SW 1271 (cell line): ENCODE measurements around the gene CEP104.

Experiments
- DNase-seq, 2 experiments: peaks; one replicate each; lab custom pipeline; 2025; lab: John Stamatoyannopoulos, UW

CEP104 gene

DNA sequence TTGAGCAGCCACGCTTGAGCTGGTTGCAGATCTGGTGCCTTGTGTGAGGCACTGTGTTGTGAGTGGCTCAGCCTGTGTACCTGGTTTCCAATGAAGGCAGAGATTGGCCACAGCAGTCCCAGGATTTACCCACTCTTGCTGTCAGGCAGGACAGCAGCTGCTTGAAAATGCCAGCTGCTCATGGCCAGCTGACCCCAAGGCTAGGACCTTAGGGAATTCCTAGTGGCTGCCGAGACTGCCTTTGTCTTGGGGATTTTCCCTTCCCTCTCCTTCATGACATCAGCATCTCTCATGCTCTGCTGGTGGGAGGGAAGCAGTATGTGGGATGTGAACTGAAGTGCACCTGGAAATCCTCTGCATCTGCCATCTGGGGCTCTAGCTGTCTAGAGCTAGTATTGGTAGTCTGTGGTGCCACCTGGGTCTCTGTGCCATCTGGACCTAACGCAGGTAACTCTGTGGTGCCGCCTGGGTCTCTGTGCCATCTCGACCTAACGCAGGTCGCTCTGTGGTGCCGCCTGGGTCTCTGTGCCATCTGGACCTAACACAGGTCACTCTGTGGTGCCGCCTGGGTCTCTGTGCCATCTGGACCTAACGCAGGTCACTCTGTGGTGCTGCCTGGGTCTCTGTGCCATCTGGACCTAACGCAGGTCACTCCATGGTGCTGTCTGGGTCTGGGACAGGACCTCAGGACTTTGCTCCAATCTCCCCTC lies 56.9 kb downstream of the CEP104 start:
- no peak for DNase-seq

DNA sequence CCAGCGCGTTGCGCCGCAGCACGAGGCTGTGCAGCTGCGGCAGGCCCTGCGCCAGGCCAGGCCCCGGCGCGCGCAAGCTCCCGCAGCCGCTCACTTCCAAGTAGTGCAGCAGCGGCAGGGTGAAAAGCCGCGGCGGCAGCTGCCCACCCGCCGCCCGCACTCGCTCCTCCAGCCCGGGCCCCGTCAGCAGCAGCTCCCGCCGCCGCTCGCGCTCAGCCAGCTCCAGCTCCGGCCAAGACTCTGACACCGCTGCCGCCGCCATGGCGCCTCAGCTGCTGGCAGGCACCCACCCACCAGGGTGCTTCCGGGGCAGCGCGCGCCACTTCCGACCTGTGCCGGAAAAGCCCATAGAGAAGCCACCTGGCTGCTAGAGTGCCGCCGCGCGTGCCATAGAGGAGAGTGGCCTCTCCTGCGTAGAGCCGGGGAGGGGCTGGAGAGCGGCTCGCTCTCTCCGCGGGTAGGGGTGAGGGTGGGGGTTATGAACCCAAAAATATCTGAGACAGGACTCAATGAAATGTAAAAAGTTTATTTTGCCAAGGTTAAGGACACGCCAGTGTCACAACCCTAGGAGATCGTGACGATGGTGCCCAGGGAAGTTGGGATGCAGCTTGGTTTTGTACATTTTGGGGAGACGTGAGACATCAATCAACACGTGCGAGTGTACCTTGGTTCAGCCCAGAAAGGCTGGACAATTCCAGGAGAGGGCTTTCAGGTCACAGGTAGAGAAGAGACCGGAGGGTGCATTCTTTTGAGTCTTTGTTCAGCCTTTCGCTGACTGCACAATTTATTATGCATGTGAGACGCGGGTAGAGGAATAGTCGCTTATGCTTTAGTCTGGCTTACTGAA lies 60.6 kb downstream of the CEP104 start, which contains the start of gene LRRC47:
Gene LRRC47, minus strand, starts transcription at position 284 of the 847 bp plus-strand sequence. Its CDS starts 22 bp downstream, at position 262.
- DNase-seq, result peak; percentile 66 to 82

DNA sequence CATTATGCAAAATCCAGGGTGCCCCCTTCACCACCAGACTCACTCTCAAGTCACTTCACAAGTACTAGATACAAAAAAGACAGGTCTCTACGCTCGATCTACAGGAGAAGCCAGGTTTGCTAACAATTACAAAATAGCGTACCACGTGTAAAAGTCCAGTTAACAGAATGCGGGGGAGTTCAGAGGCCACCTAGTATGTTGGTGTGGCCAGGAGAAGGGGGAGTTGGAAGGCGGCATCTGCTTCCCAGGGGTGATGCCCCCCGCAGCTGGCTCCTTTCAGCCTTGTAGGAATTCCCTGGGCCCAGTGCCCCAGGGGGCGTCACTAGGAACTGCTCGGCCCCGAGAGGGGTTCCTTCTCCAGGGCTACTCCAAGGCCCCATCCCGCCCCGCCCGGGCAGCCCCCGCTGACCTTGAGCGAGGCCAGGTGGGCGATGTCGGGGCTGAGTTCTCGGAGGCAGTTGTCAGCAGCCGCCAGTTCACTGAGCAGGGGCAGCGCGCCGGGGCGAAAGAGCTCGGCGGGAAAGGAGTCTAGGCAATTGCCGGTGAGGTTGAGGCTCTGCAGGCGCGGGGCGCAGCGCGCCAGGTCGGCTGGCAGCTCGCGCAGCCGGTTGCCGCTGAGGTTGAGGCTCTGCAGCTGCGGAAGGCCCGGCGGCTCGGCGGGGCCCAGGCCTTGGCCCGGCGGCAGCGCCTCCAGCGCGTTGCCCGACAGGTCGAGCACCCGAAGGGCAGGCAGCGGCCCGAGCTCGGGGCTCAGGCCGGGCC lies 61.4 kb downstream of the CEP104 start:
- DNase-seq, result no peak

DNA sequence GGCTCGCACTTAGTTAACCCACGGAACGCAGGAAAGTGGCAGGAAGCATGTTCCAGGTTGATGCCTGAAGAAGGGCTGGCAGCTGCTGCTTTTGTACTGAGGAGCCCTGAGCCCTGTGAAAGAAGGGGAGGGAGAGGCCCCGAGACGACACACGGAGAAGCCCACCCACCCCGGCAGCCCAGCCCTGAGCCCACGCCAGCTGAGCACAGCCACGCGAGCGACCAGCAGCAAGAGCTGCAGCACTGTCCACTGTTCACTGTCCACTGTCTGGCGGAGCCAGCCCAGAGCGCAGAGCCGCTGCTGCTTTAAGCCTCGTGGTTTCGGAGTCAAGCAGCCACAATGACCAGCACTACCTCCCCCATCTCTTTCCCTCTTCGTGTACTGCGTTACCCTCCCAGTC lies 66.1 kb downstream of the CEP104 start:
- DNase-seq, result no peak

DNA sequence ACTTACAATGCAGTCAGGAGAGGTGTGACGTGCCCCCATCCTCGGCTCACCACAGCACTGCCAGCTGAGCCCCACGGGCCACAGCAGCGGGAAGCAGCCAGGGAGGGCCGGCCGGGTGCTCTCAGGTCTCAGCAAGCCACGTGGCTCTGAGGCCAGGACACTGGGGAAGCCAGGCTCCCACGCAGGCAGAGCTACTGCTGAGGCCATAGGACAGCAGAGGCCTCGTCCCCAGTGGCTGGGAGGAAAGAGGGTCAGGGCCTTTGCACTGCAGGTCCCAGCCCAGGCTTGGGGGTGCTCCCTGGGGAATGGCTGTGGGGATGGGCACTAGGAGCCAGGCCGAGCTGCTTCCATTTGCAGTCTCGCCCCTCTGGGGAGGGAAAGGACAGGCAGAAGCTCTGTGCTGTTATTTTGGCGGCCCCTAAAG lies 66.5 kb downstream of the CEP104 start:
- DNase-seq, result no peak

DNA sequence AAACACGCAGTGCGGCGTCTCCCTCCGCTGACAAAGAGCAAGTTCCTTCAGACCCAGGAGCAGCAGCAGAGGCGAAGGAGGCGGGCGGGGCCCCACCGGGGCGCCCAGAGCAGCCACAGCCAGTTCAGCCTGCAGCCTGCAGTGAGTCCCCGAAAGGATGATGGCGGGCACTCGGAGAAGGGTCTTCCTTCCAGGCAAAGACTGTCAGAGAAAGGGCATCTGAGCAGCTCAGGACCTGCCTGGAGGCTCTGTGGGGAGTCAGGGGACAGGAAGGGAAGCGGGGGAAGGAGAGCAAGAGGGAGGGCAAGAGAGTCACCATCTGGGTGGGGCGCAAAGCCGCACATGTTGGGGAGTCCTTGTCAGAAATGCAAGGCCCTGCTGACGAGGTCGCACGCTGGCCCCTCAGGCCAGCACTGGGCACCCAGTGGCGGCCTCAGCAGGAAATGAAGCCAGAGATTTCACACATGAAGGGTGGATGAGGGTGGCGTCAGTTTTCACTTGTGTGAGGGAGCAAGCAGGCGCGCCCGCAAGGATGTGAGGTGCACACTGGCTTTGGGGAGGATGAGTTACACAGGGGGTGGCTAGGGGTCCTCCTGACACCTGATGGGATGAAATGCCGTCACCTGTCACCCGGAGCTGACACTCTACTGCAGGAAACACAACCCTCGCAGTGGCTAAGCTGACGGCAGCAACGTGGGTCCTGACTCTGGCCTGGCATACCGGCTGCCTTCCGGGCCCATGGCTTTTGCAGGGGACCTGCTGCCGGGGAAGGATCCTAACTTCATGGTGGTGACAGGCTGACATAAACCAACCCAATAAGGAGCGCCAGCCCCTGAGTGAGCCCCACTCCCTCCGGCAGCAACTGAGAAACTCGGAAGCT lies 67.3 kb downstream of the CEP104 start:
- DNase-seq, result no peak

DNA sequence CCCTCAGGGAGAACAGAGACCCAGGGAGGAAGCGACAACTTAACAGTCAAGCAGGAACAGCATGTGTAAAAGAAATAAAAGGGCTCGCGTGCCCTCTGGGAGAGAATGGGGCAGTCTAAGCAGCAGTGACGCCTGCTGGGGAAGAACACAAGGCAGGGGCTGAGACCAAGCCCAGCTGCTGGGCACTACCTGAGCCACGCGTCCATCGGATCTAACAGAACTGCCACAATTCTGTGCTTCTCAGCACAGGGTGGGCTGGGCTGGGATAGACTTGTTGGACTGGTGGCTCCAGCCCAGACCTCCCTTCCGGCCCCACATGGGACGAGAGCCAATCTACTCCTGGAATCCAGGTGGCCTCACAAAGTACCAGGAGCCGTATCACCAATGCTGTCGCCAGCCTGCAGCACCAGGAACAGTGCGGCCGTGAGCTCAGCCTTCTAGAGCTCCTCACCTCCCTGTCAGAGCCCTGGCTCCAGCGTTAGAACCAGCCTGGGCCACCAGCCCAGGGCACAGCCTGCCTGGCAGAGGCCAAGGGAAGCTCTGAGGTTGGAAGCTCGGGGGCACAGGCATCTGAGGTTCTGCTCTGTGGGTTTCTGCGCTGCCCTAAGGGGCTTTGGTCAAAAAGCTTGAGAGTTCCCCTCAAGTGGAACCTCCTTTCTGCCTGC lies 68.1 kb downstream of the CEP104 start:
- no peak for DNase-seq

DNA sequence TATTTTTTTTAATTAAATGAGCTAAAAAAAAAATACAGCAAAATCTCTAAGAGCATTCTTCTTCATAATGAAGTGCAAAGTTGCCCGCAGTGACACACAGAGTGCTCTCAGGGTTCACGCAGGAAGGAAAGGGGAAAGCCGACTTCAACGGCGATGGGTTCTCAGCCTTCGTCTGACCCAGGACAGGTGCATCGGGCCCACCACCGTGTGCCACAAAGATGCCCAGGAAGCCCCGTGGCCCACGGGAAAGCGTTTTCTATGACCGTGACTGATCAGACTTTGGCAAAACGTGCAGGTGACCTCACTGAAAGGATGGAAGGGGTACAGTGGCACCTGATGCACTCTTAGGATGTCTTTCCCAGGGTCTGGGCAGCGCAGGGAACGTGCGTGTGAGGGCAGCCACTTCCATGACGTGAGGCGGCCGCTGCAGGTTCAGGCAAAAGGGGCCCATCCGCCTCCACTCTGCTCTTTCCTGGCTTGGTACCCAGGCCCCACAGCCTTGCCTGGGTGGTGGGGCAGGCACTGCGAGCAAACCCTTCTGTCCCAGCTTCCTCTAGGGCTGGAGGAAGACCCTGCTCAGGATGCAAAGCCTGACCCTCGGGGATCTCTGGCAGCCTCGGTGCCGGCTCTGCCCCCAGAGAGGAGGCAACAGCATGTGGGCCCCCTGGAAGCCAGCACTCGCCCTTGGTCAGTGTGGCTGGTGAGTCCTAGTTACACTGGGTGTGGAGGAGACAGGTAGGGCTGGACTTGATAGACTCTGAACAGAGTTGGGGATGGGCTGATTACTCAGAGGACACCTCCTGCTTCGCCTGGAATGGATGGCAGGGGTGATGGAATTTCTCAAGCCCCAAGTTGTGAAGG lies 69.0 kb downstream of the CEP104 start:
- DNase-seq, result no peak

DNA sequence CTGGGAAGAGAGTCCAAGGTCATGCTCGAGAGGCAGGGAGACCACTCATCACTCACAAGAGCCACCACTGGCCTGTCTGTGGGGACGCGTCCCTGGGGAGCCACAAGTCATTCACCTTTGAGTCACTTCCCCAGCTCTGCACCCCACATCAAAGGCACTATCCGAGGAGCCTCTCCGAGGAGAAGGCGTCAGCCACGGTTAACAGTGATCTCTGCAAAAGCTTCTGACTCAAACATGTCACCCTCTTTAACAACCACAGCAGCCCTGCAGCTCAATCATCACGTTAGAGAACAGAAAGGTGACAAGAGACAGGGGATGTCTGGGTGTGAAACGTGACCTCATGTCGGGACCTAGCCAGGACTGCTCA lies 69.7 kb downstream of the CEP104 start:
- no peak for DNase-seq

DNA sequence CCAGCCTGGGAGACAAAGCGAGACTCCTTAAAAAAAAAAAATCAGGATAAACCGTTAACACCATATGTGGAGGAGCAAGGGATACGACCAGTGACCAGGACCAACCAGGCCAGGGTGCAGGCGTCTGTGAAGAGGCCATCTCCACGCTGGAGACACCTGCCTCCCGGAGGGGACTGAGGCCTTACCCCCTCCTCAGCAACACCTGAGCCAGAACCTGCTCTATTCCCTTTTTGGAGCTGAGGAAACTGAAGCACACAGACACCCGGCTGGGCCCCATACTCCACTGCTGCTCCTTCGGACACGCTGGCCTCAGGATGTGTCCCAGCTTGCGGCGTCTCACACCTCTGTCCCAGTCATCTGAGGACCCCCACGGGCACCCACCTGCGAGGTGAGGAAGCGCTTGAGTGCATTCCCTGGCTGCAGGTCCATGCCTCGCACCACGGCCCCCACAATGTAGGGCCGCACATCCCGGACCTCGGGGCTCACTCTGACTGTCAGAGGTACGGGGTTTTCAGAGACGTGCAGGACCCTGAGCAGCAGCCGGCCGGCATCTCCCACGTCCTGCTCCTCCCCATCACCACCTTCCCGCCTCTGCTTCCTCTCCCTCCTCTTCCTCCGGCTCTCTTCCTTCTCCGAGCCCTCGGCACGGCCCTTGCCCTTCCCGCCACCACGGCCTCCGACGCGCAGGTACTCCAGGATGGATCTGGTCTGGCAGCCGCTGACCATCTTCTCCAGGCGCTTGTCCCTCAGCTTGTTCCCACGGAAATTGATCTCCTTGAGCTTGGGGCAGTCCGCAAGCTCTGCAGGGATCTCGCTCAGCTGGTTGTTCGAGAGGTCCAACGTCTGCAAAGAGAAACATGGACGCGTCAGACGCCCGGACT lies 70.3 kb downstream of the CEP104 start:
- DNase-seq, result no peak

DNA sequence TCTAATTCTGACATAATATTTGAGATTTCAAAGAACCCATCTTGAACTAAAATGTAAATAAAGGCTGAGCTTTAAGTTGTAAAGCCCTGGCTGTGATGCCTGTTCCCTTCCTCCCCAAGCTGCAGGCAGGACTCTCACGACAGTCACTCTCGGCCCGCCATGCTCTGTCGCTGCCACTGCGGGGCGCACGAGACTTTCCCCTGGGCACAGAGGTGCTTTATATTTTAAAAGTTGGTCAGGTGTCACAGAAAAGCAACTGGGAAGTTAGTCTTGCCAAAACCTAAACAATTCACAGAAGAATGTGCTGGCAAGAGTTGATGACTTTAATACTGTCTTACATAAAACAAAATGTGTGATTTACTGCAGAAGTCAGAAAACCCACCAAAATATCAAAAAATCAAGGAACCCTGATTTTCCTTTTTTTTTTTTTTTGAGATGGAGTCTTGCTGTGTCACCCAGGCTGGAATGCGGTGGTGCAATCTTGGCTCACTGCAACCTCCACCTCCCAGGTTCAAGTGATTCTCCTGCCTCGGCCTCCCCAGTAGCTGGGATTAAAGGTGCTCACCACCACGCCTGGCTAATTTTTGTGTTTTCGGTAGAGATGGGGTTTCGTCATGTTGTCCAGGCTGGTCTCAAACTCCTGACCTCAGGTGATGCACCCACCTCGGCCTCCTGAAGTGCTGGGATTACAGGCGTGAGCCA lies 71.4 kb downstream of the CEP104 start:
- peak in 1 of 2 experiments; percentile 9 for DNase-seq

DNA sequence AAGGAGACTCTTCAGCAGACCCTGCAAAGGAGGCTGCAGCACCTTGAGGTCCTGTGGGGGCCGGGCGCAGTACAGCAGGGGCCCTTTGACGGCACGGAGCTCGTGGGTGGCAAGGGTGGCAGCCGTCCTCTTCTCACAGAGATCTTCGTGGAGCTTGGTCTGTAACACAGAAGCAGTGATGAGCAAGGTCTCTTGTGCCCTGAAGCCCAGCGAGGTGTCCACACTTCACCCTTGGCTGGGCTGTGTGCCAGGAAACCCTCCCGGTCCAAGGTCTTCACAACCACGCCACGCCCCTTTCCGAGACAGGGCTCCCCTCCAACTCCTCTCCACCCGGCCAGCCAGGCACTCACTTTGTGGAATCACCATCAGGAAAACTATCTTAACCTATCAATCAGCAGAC lies 72.0 kb downstream of the CEP104 start:
- DNase-seq, result no peak

DNA sequence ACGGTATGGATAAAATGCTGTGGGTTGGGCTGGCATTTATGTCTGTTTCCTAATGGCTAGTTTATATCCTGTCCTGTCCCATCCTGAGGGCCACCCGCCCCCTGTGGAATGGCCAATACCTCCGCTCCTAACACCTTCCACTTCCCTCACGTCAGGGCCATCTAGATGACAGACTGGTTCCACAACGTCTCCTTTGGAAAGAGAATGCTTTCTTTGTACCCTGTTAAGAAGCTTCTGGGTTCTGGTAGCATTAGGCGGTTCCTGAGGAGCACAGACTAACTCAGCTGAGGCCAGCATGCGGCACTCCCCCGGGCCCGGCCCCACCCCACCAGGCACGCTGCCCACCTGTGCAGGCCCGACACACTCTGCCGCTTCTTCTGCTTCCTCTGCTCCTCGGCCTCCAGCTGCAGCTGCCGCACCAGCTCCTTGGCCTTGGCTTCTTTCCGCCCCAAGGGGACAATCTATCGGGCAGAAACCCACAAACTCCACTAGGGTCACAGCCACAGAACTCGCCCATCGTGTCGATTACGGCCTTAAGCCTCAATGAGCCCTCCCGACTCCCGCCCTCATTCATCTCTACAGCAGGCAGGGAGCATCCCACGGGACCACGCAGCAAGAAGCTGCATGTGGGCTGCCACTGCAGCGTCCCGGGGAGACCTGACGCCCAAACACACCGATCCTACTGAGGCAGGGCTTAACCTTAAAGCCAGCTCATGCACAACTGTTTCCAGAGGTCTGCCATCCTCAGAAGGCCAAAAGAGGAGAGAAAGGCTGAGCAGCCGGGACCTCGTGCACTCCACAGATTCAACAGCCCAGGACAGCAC lies 73.1 kb downstream of the CEP104 start:
- no peak for DNase-seq

DNA sequence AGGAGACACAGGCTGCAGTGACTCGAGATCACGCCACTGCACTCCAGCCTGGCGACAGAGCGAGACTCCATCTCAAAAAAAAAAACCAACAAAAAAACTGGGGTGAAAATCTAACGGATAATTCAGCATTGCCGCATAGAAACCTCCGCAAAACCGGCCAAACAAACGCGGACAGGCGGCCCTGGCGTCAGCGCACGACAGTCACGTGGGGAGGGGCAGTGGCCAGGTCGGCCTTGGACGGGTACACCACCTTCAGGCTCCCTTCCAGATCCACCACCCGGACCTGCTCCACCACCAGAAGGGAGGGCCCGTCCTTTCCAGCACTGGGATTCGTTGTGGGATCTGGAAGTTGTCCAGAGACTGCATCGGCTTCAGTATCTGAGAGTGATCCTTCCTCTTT lies 76.1 kb downstream of the CEP104 start:
- DNase-seq, result no peak

DNA sequence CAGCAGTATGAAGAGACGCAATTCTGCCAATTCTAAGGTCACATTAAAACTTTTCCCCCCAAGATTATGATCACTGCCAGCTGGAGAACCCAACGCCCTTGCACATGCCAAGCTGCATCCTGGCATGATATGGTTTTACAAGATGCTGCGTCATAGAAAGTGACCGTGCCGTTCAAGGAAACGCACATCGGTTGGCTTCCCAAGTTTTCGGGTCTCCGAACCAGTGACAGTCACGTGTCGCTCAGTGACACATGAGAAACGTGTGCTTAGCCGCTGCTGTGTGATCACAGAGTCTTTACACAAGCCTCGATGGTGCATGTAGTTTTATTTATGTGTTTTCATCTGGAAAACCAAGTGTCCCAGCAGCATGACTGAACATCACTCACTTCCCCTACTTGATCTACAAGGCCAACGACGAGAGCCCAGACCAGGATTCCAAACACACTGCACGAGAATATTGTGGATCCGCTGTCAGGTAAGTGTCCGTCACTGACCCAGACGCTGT lies 77.0 kb downstream of the CEP104 start:
- no peak for DNase-seq

DNA sequence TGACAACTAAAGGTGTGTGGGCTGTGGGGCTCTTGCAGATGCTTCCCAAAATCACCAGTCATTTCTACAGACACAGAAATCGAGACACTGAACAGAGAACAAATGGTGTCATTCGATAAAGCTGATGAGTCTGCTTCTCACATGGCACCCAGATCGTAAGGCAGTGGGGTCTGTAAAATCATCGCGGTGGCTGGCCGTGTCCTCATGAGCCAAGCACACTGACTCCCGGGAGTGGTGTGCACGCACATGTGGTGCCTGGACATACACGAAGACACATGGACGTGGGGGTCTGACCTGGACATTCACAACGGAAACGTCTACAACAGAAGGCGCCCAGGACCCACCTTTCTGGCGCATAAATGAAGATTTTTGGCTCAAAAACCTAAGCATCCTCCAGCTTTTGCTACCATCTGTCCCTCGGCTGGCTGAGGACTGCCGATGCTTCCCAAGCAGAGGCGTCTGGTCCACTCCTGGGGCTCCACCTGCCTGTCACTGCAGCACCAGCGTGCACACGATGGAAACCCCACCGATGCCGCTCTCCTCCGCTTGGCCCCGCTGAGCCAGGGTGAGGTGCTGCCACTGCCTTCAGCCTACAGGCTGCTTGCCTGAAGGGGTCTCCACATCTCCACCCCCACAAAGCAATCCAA lies 77.6 kb downstream of the CEP104 start:
- DNase-seq, result no peak
